IMR-90 (cell line): ENCODE results near the gene PSMD14. TPM values are rescaled to one million over a fixed set of nuclear protein-coding genes. Genes with fewer than 3 reads are reported as not detected.

Source experiments
- ATAC-seq: fragments of 200-7000 bp; cut with Tn5 transposase; 2 replicates; pipeline ENCODE4 v1.9.1; 2020; ENCODE audit warnings: low read depth, mild to moderate bottlenecking, moderate library complexity
- BruUV-seq: library from RNA; stranded (reverse); fragments of 400-500 nt; replicated peaks from 2 replicates; lab custom pipeline; 2021; lab: Mats Ljungman, UMichigan
- CTCF ChIA-PET: fragments of 300-600 bp; formaldehyde crosslinking; extraction: SDS; loops from one replicate; lab custom pipeline; 2021; ENCODE audit warnings: antibody characterized with exemption; lab: Yijun Ruan, JAX
- POLR2A ChIA-PET: fragments of 300-600 bp; sonication (Branson Sonifier 250); formaldehyde crosslinking; loops from one replicate; lab custom pipeline; 2022; ENCODE audit warnings: antibody characterized with exemption; ENCODE audit not compliant: unreplicated experiment; lab: Charles Lee
- DNase-seq: peaks from one replicate; pipeline ENCODE4 v3.0.0; 2013
- H2AFZ ChIP-seq: replicated peaks from 2 replicates; pipeline ENCODE3; 2013; ENCODE audit warnings: low read length, mild to moderate bottlenecking; ENCODE audit not compliant: poor library complexity
- H2AK5ac ChIP-seq: 2 replicates; pipeline ENCODE4 v1.6.1; 2013; ENCODE audit warnings: low read depth, low read length, inconsistent platforms
- H2AK9ac ChIP-seq: replicated peaks from 2 replicates; pipeline ENCODE3; 2013; ENCODE audit warnings: mild to moderate bottlenecking, low read depth, low read length, moderate library complexity; ENCODE audit not compliant: poor library complexity
- H2BK120ac ChIP-seq: 2 replicates; pipeline ENCODE4 v1.6.1; 2013; ENCODE audit warnings: low read depth, low read length, inconsistent platforms
- H2BK15ac ChIP-seq: 3 replicates; pipeline ENCODE4 v1.6.1; 2013; ENCODE audit warnings: low read depth, low read length, inconsistent platforms
- H2BK20ac ChIP-seq: 2 replicates; pipeline ENCODE4 v1.6.1; 2013; ENCODE audit warnings: low read depth, mild to moderate bottlenecking, inconsistent platforms, low read length, moderate library complexity
- H2BK5ac ChIP-seq: 2 replicates; pipeline ENCODE4 v1.6.1; 2013; ENCODE audit warnings: mild to moderate bottlenecking, low read depth, low read length, inconsistent platforms; ENCODE audit not compliant: poor library complexity, severe bottlenecking
- H3K14ac ChIP-seq: replicated peaks from 2 replicates; pipeline ENCODE4 v1.6.1; 2013; ENCODE audit warnings: low read depth, low read length, inconsistent platforms
- H3K18ac ChIP-seq: 2 replicates; pipeline ENCODE4 v1.6.1; 2013; ENCODE audit warnings: low read depth, low read length, control low read depth
- H3K23ac ChIP-seq: 2 replicates; pipeline ENCODE4 v1.6.1; 2013; ENCODE audit warnings: low read depth, low read length, inconsistent platforms
- H3K27ac ChIP-seq: 2 replicates; pipeline ENCODE4 v1.5.1; 2013; ENCODE audit warnings: mild to moderate bottlenecking, control low read depth, low read length; ENCODE audit not compliant: insufficient read depth
- H3K27me3 ChIP-seq: 2 replicates; pipeline ENCODE4 v1.6.1; 2013; ENCODE audit warnings: low read length; ENCODE audit not compliant: control insufficient read depth, insufficient read depth
- H3K36me3 ChIP-seq: 2 replicates; pipeline ENCODE4 v1.6.1; 2013; ENCODE audit warnings: low read length, mixed read lengths; ENCODE audit not compliant: control insufficient read depth, insufficient read depth
- H3K4ac ChIP-seq: 2 replicates; pipeline ENCODE4 v1.6.1; 2013; ENCODE audit warnings: low read depth, low read length, inconsistent platforms
- H3K4me1 ChIP-seq: 2 replicates; pipeline ENCODE4 v1.6.1; 2013; ENCODE audit warnings: low read length, mixed read lengths; ENCODE audit not compliant: control insufficient read depth, insufficient read depth
- H3K4me2 ChIP-seq: 2 replicates; pipeline ENCODE4 v1.6.1; 2013; ENCODE audit warnings: low read depth, mild to moderate bottlenecking, control low read depth, low read length, moderate library complexity
- H3K4me3 ChIP-seq: 2 replicates; pipeline ENCODE4 v1.5.1; 2013; ENCODE audit warnings: low read depth, mild to moderate bottlenecking, control low read depth, low read length, moderate library complexity; ENCODE audit not compliant: insufficient read depth
- H3K56ac ChIP-seq: 2 replicates; pipeline ENCODE4 v1.6.1; 2013; ENCODE audit warnings: low read length, inconsistent platforms; ENCODE audit not compliant: insufficient read depth; ENCODE audit errors: extremely low read depth
- H3K79me1 ChIP-seq, 2 experiments: 2 replicates each; pipeline ENCODE4 v1.6.1; 2013; ENCODE audit warnings: low read length in 2 of 2, inconsistent platforms in 1 of 2, low read depth in 1 of 2
- H3K9ac ChIP-seq: 2 replicates; pipeline ENCODE4 v1.6.1; 2013; ENCODE audit warnings: low read depth, low read length, control low read depth
- H3K9me1 ChIP-seq: 2 replicates; pipeline ENCODE4 v1.6.1; 2013; ENCODE audit warnings: low read length, inconsistent platforms; ENCODE audit not compliant: insufficient read depth
- H3K9me3 ChIP-seq: 2 replicates; pipeline ENCODE4 v1.6.1; 2013; ENCODE audit warnings: low read length; ENCODE audit not compliant: control insufficient read depth, insufficient read depth
- H4K20me1 ChIP-seq: 2 replicates; pipeline ENCODE4 v1.6.1; 2013; ENCODE audit warnings: low read length, inconsistent platforms; ENCODE audit not compliant: insufficient read depth
- H4K5ac ChIP-seq: 2 replicates; pipeline ENCODE4 v1.6.1; 2013; ENCODE audit warnings: mild to moderate bottlenecking, low read depth, low read length, control low read depth
- H4K8ac ChIP-seq, 2 experiments: 2 replicates each; pipeline ENCODE4 v1.6.1; 2013; ENCODE audit warnings: low read depth in 2 of 2, low read length in 2 of 2, control low read depth in 1 of 2, inconsistent platforms in 1 of 2
- H4K91ac ChIP-seq: 2 replicates; pipeline ENCODE4 v1.6.1; 2013; ENCODE audit warnings: low read depth, low read length, inconsistent platforms; ENCODE audit not compliant: insufficient read depth
- CEBPB ChIP-seq: IDR thresholded peaks from 2 replicates; pipeline ENCODE4 v1.6.1; 2012; ENCODE audit warnings: low read depth, low read length, improper control_type of control experiment
- MAZ ChIP-seq: IDR thresholded peaks from 2 replicates; pipeline ENCODE4 v1.6.1; 2012; ENCODE audit warnings: low read depth, mild to moderate bottlenecking, low read length, improper control_type of control experiment, moderate library complexity, borderline replicate concordance
- MXI1 ChIP-seq: IDR thresholded peaks from 2 replicates; pipeline ENCODE4 v1.6.1; 2012; ENCODE audit warnings: low read depth, mild to moderate bottlenecking, low read length, moderate library complexity, borderline replicate concordance
- SMC3 ChIP-seq: fragments of 150-350 bp; IDR thresholded peaks from 2 replicates; pipeline ENCODE4 v1.6.1; 2016; ENCODE audit warnings: low read depth, mild to moderate bottlenecking, antibody characterized with exemption, low read length, moderate library complexity
- dilution Hi-C: fragments of 300-500 bp; cut with HindIII; formaldehyde crosslinking; loops from one replicate; pipeline ENCODE4 v1.14.3; 2018; ENCODE audit warnings: low sequenced_read_pairs; ENCODE audit not compliant: unreplicated experiment
- in situ Hi-C: fragments of 300-500 bp; cut with MboI; formaldehyde crosslinking; loops from 3 replicates; pipeline ENCODE4 v1.14.3; 2019; ENCODE audit warnings: low sequenced_read_pairs, inconsistent platforms, mixed read lengths
- intact Hi-C: fragments of 100-400 bp; cut with micrococcal nuclease; formaldehyde crosslinking; loops from 2 replicates; pipeline ENCODE4 v1.10.0; 2022
- polyA plus RNA-seq, 3 experiments: library from polyadenylated mRNA; depleted of rRNA; stranded (reverse); fragments of >200 nt; gene quantifications; 2 replicates each; pipeline ENCODE4 v1.2.3, GENCODE V29; 2012; ENCODE audit warnings: low replicate concordance in 1 of 3
- total RNA-seq: library from RNA; depleted of rRNA; stranded (reverse); fragments of >200 nt; gene quantifications from 2 replicates; pipeline ENCODE4 v1.2.3, GENCODE V29; 2012
- TF ChIP-seq, protein P1 (sequence below): conservative IDR thresholded peaks from 2 replicates; pipeline ENCODE4 v1.5.1; 2012; ENCODE audit warnings: mild to moderate bottlenecking, low read depth, low read length, improper control_type of control experiment
- TF ChIP-seq, protein P2 (sequence below): fragments of 150-350 bp; IDR thresholded peaks from 2 replicates; pipeline ENCODE4 v1.6.1; 2017; ENCODE audit warnings: mild to moderate bottlenecking, antibody characterized with exemption, low read length, low read depth

PSMD14 gene
- total and polyA plus RNA-seq, 2 of the 4 experiments (the other 2 are of a cell fraction), result 59.3 to 110 TPM

DNA sequence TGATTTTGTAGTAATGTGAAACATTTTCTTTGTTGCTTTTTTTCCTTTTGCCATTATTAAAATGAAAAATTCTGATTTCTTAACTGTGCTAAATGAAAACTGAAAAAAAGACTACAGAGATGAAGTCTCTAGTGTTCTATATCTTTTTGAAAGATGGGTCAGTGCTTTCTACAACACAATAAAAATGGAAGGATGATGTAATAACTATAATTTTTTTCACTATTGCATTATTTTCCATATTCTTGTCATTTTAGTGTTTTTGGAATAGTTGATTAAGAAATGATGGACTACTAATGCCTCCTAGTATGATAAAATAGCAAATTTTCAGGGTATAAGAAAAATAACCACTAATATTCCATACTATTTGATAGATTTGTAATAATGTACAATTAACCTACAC lies 7.2 kb downstream of the PSMD14 start:
- no peaks in the 10 kb centered on the region for H3K27me3 ChIP-seq
- peaks cover under 1% of the 10 kb centered on the region; the same call in 1 of the 2 replicates for H4K20me1 ChIP-seq
- in situ Hi-C loops, result no loop called here
- no peak overlapping the region for H3K27ac ChIP-seq
- no peak overlapping the region for H3K14ac ChIP-seq
- ChIA-PET POLR2A (no interaction called here), CTCF (no interaction called here)
- H2AFZ ChIP-seq, result no peak overlapping the region
- no peak overlapping the region for H3K56ac ChIP-seq
- no peak overlapping the region for H2BK120ac ChIP-seq
- H4K8ac ChIP-seq, result no peak overlapping the region
- no peak overlapping the region for H2BK20ac ChIP-seq
- no peak overlapping the region for H2BK5ac ChIP-seq
- H2AK9ac ChIP-seq, result no peak overlapping the region
- ATAC-seq (no peak), DNase-seq (no peak)
- no peaks in the 10 kb centered on the region for H3K4me1 ChIP-seq
- no peak overlapping the region for H3K9ac ChIP-seq
- no peaks in the 10 kb centered on the region for H3K9me1 ChIP-seq
- H2AK5ac ChIP-seq, result no peak overlapping the region
- no peak overlapping the region for H3K4ac ChIP-seq
- no peaks in the 10 kb centered on the region for H3K9me3 ChIP-seq
- H3K4me2 ChIP-seq, result no peak overlapping the region
- H3K18ac ChIP-seq, result no peak overlapping the region
- H3K4me3 ChIP-seq, result no peak overlapping the region
- no peak overlapping the region for H4K91ac ChIP-seq
- intact Hi-C loops, result loop anchor here (5.0 kb wide), 1 partner anchor 82 kb away; no protein-coding TSS in a partner anchor
- no peak overlapping the region for H4K5ac ChIP-seq
- no TSS peak for BruUV-seq
- H2BK15ac ChIP-seq, result no peak overlapping the region
- peaks cover 4 to 7% of the 10 kb centered on the region in 2 experiments; a peak in 3 of 4 replicates for H3K79me1 ChIP-seq
- no peaks in the 10 kb centered on the region for H3K36me3 ChIP-seq
- no peak for TF ChIP-seq MAZ
- no peak for TF ChIP-seq MXI1
- TF ChIP-seq, protein P1, sequence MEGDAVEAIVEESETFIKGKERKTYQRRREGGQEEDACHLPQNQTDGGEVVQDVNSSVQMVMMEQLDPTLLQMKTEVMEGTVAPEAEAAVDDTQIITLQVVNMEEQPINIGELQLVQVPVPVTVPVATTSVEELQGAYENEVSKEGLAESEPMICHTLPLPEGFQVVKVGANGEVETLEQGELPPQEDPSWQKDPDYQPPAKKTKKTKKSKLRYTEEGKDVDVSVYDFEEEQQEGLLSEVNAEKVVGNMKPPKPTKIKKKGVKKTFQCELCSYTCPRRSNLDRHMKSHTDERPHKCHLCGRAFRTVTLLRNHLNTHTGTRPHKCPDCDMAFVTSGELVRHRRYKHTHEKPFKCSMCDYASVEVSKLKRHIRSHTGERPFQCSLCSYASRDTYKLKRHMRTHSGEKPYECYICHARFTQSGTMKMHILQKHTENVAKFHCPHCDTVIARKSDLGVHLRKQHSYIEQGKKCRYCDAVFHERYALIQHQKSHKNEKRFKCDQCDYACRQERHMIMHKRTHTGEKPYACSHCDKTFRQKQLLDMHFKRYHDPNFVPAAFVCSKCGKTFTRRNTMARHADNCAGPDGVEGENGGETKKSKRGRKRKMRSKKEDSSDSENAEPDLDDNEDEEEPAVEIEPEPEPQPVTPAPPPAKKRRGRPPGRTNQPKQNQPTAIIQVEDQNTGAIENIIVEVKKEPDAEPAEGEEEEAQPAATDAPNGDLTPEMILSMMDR, result no peak
- TF ChIP-seq SMC3, result no peak
- TF ChIP-seq, protein P2, sequence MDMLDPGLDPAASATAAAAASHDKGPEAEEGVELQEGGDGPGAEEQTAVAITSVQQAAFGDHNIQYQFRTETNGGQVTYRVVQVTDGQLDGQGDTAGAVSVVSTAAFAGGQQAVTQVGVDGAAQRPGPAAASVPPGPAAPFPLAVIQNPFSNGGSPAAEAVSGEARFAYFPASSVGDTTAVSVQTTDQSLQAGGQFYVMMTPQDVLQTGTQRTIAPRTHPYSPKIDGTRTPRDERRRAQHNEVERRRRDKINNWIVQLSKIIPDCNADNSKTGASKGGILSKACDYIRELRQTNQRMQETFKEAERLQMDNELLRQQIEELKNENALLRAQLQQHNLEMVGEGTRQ, result no peak
- TF ChIP-seq CEBPB, result no peak
- H3K23ac ChIP-seq, result no peak overlapping the region
- dilution Hi-C loops, result no loop called here
